ENCODE data around the gene OSBPL2.

The OSBPL2 gene

DNA sequence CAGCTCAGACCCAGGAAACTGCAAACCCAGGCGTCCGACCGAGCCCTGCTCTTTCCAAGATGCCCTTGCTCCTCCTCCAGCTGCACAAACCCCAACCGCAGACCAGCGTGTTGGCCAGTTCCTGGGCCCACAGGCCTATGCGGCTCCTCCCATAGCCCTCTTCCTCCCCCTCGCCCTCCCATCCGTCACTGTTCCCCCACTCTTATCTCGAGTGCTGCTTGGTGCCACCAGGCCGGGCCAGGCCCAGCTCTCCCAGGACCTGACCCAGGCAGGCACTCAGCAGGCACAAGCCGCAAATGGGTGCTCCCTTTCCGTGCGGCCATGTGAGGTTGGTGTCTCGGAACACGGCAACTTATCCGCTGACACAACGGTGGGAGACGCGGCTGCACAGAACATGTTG, 93.0 kb downstream of the OSBPL2 start:
- Histone ChIP-seq H3K36me3 (ENCODE audit: insufficient read depth) (no peaks in the 10 kb centered on the region), H3K4me1 (ENCODE audit: low read depth, poor library complexity, severe bottlenecking) (no peaks in the 10 kb centered on the region), H4K20me1 (ENCODE audit: insufficient read depth) (no peaks in the 10 kb centered on the region), H3K4me2 (no peak overlapping the region), H3K79me2 (ENCODE audit: insufficient read depth, low read depth) (no peaks in the 10 kb centered on the region), H2AFZ (ENCODE audit: low read depth) (no peak overlapping the region), H3K4me3 (IDR thresholded peaks at IDR 0.05; ENCODE audit: insufficient read depth, low read depth, low read length) (no peak overlapping the region), H3K27me3 (ENCODE audit: insufficient read depth, low read depth) (no peaks in the 10 kb centered on the region), H3K9ac (no peak overlapping the region), H3K27ac (no peak overlapping the region)
- TF ChIP-seq, protein P1, sequence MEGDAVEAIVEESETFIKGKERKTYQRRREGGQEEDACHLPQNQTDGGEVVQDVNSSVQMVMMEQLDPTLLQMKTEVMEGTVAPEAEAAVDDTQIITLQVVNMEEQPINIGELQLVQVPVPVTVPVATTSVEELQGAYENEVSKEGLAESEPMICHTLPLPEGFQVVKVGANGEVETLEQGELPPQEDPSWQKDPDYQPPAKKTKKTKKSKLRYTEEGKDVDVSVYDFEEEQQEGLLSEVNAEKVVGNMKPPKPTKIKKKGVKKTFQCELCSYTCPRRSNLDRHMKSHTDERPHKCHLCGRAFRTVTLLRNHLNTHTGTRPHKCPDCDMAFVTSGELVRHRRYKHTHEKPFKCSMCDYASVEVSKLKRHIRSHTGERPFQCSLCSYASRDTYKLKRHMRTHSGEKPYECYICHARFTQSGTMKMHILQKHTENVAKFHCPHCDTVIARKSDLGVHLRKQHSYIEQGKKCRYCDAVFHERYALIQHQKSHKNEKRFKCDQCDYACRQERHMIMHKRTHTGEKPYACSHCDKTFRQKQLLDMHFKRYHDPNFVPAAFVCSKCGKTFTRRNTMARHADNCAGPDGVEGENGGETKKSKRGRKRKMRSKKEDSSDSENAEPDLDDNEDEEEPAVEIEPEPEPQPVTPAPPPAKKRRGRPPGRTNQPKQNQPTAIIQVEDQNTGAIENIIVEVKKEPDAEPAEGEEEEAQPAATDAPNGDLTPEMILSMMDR (conservative IDR thresholded peaks at IDR 0.05; ENCODE audit: low read depth, low read length) = no peak

GRCh38 chr20:62332421-62332820, 94.1 kb downstream of the OSBPL2 start:
- Histone ChIP-seq H3K27ac (no peak overlapping the region), H3K4me3 (IDR thresholded peaks at IDR 0.05; ENCODE audit: insufficient read depth, low read depth, low read length) (no peak overlapping the region), H3K9ac (no peak overlapping the region), H3K4me1 (ENCODE audit: low read depth, poor library complexity, severe bottlenecking) (no peaks in the 10 kb centered on the region), H3K4me2 (no peak overlapping the region), H3K36me3 (ENCODE audit: insufficient read depth) (no peaks in the 10 kb centered on the region), H3K27me3 (ENCODE audit: insufficient read depth, low read depth) (no peaks in the 10 kb centered on the region), H2AFZ (ENCODE audit: low read depth) (no peak overlapping the region), H3K79me2 (ENCODE audit: insufficient read depth, low read depth) (no peaks in the 10 kb centered on the region), H4K20me1 (ENCODE audit: insufficient read depth) (no peaks in the 10 kb centered on the region)
- TF ChIP-seq, protein P1 (conservative IDR thresholded peaks at IDR 0.05; ENCODE audit: low read depth, low read length) = no peak

- Histone ChIP-seq H3K36me3 (ENCODE audit: insufficient read depth) (no peaks in the 10 kb centered on the region), H3K27me3 (ENCODE audit: insufficient read depth, low read depth) (no peaks in the 10 kb centered on the region), H3K9ac (no peak overlapping the region), H3K4me3 (IDR thresholded peaks at IDR 0.05; ENCODE audit: insufficient read depth, low read depth, low read length) (no peak overlapping the region), H3K4me2 (no peak overlapping the region), H2AFZ (ENCODE audit: low read depth) (no peak overlapping the region), H4K20me1 (ENCODE audit: insufficient read depth) (no peaks in the 10 kb centered on the region), H3K79me2 (ENCODE audit: insufficient read depth, low read depth) (no peaks in the 10 kb centered on the region), H3K4me1 (ENCODE audit: low read depth, poor library complexity, severe bottlenecking) (peaks cover 4% of the 10 kb centered on the region), H3K27ac (no peak overlapping the region)
- TF ChIP-seq, protein P1 (conservative IDR thresholded peaks at IDR 0.05; ENCODE audit: low read depth, low read length) = no peak
Measured at GRCh38 chr20:62332989-62333819, 94.9 kb downstream of the OSBPL2 start.

DNA sequence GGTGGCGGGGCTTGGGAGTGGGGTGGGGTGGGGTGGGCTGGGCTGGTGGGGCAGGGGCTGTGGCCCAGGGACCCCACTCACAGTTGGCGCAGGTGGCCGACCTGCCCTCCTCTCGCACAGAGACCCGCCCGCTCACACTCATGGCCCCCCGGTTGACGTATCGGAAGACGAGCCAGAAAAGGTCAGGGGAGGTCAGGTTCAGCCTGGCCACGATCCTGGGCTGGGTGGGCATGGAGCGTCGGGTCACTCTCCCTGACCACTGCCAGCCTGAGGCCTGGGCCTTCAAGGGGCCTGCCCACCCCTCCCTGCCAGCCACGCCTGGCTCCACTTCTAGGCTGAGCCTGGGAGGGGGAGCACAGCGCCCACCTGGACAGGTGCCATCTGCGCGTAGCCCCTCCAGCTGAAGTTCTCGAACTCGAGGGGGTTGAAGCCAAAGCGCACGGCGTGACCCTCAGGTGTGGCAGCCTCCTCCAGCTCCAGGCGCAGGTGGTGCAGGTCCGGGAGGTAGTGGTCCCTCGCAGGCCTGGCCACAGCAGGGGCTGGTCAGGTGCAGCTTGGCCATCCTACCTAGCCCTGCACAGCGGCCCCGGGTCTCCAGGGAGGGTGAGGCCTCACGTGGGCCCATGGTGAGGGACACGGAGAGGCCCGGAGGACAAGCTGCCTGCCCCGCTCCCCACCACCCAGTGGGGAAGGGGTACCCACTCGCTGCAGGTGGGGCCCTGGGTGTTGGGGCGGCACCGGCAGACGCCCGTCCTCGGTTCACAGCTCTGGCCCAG, 95.7 kb downstream of the OSBPL2 start:
- Histone ChIP-seq H4K20me1 (ENCODE audit: insufficient read depth) (no peaks in the 10 kb centered on the region), H3K27me3 (ENCODE audit: insufficient read depth, low read depth) (no peaks in the 10 kb centered on the region), H3K27ac (no peak overlapping the region), H3K4me1 (ENCODE audit: low read depth, poor library complexity, severe bottlenecking) (peaks cover 12% of the 10 kb centered on the region), H3K9ac (no peak overlapping the region), H3K4me2 (no peak overlapping the region), H3K36me3 (ENCODE audit: insufficient read depth) (no peaks in the 10 kb centered on the region), H3K4me3 (IDR thresholded peaks at IDR 0.05; ENCODE audit: insufficient read depth, low read depth, low read length) (no peak overlapping the region), H3K79me2 (ENCODE audit: insufficient read depth, low read depth) (no peaks in the 10 kb centered on the region), H2AFZ (ENCODE audit: low read depth) (no peak overlapping the region)
- TF ChIP-seq, protein P1 (conservative IDR thresholded peaks at IDR 0.05; ENCODE audit: low read depth, low read length) = no peak
